HG03108 (cell line): ENCODE measurements around the gene ELMO1.

ENCODE experiments used
- ATAC-seq: cut with Tn5 transposase; IDR thresholded peaks from one replicate; pipeline ENCODE4 v1.9.1; 2021; ENCODE audit warnings: moderate library complexity; ENCODE audit not compliant: unreplicated experiment

ELMO1 gene

DNA sequence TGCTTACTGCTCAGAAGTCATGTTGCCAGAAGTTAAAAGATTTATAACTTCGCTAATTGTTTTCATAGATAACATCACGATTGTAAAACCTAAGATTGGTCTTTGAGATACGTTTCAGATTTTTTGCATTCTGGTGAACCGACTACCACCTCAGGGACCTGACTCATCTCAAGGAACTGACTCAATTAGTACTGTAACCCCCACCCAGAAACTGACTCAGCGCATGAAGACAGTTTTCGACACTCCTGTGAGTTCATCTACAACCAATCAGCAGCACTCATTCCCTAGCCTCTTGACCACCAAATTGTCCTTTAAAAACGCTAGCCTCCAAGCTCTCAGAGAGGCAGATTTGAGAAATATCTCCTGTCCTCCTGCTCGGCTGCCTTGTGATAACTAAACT, 72.3 kb downstream of the ELMO1 start:
- ATAC-seq = no peak

DNA sequence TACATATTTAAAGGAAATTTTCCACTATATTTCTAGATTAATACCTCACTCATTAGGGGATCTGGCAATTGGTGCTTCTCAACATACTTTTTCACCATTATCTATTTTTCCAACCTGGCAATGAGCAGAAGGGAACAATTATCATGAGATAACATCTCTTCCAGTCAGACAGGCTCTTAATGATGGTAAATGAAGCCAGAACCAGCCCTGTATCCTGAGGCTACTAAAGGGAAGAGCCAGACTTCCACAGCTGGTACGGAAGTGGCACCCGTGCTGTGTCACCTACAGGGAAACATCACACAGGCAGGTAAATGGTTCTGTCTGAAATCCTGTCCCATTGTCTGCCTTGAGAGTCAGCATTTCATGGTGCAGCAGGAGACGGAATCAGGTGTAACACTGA, 75.9 kb downstream of the ELMO1 start:
- ATAC-seq = no peak

DNA sequence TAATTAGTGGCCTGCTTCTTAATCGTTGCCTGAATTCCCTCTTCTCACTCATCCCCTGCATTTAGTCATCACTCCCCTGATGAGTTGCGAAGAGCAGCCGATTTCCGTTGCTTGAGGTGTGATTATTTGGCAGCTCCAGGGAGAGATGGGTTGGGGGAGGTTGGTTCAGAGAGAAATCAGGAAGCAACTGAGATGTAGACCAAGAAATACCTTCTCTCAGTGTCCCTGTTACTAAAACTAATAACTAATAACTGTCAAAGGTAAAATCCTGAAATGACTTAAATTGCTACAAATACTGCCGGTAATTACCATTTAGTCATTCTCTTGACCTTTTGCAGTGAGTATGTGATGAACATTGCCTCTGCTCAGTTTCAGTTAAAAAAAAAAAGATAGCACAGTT, 76.9 kb downstream of the ELMO1 start:
- no peak for ATAC-seq

DNA sequence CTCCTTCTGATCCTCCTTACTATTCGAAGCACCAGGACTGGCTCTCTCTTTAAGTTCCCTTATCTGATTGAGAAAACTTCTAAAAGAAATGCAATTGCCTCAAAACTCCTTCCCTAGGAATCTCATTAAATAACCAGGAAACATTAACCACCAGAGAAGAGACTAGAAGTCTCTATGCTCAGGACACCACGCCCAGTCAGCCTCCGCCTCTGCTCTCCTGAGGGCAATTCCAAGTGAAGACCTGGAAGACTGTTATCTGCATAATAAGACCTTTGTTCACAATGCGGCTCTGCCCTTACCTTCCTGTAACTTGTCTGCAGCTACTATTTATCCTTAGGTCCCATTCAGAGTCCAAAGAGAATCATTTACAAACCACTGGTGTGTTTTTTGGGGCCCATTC, 78.8 kb downstream of the ELMO1 start:
- no peak for ATAC-seq

DNA sequence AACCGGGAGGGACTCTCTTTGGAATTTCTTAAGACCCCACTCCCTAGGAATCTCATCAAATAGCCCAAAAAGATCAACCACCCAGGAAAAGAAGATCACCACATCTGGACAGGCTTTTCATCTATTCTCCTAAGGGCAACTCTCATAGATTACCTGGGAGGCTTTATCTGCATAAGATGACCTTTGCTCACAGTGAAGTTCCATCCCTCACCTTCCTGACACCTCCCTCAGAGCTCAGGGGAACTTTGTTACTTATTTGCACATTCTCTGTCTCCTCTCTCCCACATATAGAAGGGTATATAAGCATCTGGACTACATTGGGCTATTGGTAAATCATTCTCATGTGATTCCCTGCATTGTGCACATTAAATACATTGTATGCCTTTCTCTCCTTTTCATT, 80.1 kb downstream of the ELMO1 start:
- ATAC-seq = no peak

DNA sequence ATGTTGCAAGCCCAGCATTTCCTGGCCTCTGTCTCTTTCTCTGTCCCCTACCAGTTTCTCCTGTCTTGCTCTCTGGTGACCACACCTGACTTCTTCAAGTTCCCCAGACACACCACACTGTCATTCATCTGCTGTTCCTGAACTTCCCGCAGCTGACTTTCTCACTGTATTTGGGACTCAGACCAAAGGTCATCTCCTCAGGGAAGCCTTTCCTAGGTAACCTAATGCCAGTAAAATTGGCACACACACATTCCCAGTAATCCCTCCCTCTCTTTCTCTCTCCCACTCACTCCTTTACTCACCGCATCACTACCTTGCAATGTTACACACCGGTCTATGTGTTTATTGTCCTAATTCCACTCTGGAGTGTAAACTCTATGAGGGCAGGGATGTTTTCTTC, 81.7 kb downstream of the ELMO1 start:
- no peak for ATAC-seq

DNA sequence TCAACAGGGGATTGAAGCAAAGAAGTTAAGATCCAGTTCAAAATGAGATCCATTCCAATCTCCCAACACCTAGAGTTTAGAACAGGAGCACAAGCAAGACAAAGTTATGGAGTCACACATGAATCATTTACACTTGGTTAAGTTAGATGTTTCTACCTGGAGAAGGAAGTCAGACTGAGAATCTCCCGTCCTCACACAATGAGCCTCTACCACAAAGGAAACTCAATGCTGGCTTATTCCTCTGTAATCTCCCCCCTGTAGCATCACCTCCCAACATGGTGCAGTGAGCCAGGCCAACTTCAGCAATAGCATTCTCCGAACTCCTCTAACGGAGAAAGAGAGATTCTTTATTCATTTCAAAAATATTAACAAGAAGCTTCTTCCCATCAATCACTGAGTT, 82.2 kb downstream of the ELMO1 start:
- no peak for ATAC-seq

DNA sequence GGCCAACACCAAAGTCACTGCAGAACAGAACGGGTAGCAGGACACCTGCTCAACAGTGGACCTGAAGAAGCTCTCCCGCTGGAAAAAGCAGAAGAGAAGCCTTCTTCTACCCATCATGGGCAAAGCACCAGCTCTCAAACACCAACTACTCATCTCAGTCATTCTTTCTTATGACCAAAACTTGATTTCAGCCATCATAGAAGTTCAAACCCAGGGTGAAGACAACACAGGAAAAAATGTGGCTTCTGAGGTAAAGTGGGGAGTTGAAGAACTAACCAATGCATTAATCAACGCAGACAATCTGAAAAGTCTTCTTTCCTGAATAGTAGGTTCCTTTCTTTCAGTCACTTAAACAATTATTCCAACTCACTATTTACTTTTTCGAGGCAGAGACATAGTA, 83.3 kb downstream of the ELMO1 start:
- no peak for ATAC-seq

DNA sequence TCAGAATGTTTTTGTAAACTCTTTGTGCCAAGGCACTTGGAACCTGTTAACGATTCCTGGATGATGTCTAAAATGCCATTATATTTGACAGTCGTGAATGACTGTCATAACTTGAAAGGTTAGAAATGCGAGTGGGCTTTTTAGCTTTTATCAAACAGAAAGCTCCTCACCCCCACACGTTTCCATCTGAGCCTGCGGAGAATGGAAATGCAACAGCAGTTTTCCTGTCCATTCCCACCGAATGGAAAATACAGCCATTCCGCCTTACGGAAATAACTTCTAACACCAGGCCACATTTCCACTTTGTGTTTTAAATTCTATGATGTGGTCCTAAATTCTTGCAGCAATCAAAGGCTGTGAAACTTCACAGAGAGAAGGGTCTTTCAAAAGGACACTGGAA, 83.8 kb downstream of the ELMO1 start:
- ATAC-seq = no peak

DNA sequence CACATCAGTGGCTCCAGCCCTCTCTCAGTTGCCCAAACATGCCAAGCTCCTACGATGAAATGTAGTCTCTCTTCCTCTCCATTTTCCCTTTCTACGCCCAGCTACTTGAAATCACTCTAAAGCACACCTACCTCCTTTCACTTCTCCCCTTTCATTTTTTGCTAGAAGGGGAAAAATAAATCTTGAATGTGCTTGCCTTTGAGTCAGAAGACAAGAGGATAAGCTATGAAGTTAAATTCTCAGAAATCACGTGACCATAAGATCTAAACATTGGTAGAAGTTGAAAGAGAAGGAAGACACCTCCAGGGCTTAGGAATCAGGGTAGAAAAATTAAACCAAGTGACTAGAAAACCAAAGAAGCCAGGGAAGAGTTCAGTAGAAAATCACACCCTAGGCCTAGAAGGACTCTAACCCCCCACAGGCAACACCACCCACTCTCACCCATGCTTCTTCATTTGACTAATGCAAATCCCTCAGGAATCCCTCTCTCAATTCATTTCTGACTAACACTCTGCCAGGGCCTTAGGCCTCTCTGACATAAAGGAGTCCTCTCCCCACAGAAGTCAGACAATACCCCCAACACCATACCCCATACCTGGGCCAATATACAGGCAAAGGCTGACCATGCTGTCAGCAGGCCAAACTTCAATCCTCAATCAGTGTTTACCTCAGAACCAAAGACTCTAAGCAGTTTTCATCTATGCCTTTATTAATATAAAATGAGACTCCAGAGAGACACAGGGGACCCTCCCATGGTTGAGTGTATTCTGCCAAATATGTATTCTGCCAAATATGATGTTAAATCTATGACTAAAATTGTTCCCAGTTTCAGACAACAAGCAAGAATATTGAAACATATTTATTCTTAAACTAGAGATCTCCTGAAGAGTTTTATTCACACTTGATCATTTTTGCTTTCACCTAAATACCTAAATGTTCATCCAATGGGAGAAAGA, 84.8 kb downstream of the ELMO1 start:
- no peak for ATAC-seq

DNA sequence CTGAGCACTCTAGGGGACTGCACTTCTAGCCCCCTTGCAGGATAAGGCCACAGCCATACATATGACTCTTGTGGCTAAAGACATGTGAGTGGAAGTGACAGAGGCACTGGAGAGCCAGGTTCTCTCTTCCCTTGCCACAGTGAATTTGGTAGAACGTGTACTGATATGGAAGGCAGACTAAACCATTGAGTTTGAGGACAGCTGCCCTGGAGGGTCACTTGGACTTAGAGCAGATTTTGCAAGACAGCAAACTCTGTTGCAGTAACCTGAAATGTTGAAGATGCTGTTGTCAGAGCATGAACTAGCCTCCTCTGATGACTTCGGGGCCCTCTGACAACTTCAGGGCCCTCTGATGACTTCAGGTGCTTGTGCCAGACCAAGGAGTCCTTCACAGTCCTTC, 85.9 kb downstream of the ELMO1 start:
- no peak for ATAC-seq

DNA sequence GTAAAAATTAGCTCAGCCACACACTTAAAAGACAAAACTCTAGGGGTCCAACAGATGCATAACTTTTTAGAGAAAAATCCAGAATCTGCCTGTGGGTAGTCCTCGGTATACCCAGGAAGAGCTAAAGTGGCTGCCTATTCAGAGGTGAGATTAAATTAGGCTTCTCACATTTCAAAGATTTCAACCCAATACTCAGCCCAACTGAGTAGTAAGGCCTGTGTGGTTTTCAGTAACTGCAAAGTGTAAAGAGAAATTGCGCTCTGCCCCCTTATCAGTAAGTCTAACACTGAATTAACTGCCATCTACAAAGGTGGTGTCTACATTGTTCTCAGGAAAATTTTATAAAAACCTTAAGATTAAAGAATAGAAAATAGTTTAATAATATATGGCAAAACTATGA, 88.2 kb downstream of the ELMO1 start:
- no peak for ATAC-seq

DNA sequence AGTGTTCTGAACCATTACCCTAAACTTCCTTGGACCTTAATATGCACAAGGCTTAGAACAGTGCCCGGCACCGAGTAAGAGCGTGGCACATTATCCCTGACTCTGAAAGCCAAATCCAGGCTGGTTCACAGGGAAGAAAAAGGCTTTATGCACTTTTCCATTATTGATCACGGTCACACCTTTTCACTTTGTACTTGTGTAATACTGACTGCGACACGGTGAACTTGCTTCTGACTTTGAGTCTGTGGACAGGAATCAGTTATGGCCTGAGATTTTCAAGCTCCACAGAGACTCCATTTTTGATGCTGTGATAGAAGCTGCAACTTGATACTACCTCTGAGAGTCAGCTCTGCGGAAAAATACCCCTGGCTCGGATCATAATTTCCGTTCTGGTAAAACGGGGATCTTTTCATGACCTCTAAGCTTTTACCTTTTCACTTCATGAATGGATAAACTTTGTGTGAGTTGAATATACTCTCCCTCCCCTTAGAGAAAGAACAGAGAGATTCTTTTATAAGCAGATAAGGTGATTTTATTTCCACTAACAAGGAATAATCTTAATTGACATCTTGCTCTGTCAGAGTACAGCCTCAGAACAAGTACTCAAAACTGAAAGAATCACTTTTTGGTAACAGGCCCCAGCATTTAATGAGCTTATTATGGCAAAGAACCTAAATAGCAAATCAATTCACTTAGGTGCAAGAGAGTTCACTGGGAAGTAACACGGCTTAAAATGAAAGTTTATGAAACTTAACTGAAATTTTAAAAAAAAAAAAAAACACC, 88.8 kb downstream of the ELMO1 start:
- ATAC-seq = no peak

DNA sequence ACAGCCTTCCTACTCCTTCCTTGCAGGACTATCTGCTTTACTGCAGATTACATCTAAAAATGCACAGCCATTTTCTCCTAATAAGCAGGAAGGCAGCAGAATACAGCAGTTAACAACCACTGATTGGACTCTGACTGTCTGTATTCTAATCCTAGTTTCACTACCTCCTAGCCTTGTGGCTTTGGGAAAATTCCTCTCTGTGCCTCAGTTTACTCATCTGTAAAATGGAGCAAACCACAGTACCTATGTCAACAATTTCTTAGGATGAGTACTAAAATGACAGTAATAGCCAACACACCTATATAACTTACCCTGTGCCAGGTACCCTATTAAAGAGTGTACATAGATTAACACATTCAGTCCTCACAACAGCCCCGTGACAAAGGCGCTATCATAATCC, 89.5 kb downstream of the ELMO1 start:
- no peak for ATAC-seq

DNA sequence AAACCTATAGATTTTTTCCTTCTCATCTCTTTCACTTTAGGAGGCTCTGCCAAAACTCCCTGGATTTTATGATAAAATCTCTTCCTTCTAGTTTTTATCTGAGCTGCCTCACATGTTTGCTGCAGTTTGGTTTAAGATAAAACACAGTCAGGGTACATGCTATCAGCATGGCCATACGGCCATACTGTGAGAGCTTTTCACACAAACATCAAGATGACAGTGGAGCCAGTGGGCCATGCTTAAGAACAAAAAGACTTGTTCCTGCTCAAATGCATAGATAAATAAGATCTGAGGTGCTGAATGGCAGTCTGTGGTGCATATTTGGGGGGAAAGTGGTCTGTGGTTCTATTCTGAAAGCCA, 91.0 kb downstream of the ELMO1 start:
- no peak for ATAC-seq

DNA sequence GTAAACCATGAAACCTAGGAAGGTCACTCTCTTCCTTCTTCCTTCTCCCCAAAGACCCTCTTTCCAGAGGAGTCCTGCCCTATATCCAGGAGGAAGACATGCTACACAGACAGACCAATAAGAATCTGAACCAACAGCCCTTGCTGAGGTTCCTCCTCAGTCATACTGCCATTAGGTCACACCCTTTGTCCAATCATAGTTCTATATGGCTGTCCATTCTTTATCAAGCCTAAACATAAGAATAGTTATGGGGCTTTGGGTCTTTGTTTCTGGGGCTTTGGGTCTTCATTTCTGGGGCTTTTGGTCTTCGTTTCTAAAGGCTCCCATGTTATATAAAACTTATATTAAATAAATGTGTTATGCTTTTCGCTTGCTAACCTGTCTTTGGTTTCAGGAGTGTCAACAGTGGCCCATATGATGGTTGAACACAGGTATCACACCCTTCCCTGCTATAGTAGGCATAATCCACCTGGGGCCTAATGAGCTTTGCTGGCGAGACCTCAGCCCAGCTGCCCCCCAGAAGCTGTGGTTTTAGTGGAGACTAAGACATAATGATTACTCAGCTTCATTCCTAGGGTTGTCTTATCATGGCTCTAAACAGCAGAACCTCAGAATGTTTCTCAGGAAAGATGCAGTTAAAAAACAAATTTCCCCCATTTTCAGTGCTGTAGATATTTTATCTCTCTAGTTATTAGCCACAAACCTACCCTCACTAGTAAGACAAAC, 91.6 kb downstream of the ELMO1 start:
- ATAC-seq = no peak

DNA sequence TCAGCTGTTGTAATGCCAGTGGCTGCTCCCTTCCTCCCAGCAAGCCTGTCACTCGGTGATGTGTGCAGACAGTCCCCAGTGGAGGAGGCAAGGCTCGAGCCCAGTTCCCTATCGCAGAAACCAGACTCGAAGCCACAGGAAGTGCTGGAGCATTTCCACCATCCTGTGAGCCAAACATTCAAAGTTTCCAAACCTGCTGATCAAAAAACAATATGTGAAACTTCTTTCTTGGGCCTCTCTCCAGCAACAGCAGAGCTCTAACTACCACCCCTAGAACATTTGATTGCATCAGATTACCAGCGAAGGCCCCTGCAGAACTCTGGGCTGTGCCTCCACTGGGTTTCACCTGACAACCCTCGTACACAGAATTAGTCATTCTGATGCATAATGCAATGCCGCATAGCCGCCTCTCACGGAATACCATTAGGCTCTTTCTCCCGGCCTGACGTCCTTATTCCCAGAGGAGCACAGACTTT, 94.0 kb downstream of the ELMO1 start:
- ATAC-seq = no peak

DNA sequence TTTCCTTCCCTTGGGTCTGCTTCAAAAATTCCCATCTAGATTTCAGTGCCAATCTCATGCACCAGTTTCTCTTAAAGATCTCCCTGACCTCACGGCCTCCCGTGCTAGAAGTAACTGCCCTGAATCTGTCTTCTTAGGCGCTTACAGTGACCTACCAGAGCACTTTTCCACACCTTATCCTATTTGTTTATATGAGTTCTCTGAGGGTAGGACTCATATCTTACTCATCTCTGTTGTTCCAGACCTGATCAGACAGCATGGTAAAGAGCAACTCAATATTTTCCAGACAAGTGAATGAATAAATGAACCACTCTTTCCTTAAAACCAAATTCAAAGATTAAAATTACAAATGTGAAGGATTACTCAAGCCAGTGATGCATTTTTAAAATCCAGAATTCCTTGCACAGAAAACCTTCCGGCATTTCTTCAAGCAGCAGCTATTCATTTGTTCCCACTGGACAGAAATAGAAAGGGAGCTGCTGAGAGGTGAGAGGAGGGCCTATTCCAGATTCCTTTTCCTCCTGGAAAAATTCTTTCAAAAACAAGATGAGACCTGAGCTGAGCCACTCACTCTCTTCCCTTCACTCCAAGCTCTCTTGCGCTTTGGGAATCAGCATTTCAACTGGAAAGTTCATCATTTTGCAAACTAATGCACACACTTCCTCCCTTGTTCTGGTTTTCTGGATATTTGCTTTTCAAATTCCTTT, 94.6 kb downstream of the ELMO1 start:
- ATAC-seq = no peak

DNA sequence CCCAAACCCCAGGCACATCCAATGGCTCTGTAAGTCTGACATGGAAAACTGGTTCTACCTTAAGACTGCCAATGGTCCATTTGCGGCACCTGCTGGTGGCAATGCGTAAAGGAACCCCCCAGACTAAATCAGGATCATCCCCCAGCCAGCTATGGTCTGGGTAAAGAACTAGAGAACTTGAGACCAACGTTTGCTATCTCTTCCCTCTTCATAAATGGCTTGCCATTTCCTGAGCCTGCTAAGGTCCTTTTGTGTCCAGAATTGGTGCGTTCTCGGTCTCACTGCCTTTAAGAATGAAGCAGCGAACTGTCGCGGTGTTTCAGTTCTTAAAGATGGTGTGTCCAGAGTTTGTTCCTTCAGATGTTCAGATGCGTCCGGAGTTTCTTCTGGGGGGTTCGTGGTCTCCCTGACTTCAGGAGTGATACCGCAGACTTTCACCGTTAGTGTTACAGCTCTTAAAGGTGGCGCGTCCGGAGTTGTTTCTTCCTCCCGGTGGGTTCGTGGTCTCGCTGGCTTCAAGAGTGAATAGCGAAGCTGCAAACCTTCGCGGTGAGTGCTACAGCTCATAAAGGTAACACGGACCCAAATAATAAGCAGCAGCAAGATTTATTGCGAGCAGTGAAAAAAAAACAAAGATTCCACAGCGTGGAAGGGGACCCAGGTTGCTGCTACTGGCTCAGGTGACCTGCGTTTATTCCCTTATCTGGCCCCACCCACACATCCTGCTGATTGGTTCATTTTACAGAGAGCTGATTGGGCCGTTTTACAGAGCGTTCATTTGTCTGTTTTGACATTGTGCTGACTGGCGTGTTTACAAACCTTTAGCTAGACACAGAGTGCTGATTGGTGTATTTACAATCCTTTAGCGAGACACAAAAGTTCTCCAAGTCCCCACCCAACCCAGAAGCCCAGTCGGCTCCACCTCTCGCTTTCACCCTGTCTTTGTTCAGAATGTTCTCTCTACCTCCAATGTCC, 95.4 kb downstream of the ELMO1 start:
- ATAC-seq = peak; percentile 54
